Medulla oblongata (tissue), 1 donor: ENCODE data around the gene CACNG8.

Experiments used
- DNase-seq: peaks from one replicate; pipeline ENCODE4 v3.0.0-alpha.2; 2015; ENCODE audit errors: extremely low spot score

CACNG8 gene

DNA sequence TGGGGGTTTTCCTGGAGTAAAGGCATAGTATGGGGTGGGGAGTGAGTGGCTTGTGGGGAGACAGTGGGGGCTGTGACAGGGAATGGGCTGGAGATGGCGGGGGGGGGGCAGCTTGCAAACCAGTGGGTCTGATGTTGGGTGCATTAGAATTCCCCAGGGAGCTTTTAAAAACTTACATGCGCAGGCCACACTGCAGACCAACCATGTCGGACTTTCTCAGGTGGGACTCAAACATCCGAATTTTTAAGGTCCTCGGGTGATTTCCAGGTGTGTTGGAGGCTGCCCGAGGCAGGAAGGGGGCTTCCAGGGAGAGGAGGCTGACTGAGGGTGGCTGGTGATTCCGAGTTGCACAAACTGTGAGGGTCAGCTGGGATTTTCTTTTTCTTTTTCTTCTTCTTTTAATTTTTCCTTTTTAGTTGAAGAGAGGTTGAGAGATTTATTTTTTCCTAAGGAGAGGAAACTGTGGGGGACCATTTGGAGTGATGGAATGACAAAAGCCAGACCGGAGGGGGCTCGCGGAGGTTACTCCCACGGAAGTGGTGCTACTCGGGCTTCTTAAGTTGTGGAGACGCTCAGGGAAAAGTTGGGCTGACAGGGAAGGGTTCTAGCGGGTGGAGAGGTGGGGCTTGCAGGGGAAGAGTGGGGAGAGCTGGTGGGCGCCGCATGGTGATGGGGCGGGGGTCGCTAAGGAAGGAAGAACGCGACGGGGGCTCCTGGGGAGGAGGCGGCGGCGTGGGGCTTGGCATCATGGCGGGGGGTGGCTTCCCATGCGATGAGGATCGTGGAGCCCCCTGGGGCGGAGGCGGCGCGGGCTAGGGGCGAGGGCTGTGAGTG lies 997 bp upstream of the CACNG8 start:
- DNase-seq = no peak

- DNase-seq = no peak
Measured at GRCh38 chr19:53965091-53965490, 2.4 kb downstream of the CACNG8 start.

DNA sequence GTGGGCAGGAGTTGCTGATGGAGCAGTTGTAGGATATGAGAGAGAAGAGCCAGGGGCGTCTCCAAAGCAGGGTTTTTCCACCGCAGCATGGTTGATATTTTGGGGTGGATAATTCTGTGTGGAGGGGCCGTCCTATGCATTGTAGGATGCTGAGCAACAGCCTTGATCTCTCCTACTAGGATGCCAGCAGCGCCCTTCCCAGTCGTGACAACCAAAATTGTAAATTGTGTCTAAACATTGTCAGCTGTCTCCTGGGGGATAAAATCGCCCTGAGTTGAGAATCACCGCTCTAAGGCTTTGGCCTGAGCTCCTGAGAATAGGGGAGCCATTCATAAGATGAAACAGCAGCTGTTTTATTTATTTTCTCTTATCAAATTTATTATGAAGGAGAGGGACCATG lies 4.2 kb downstream of the CACNG8 start:
- no peak for DNase-seq

GRCh38 chr19:53969366-53969765 lies 6.6 kb downstream of the CACNG8 start:
- DNase-seq = no peak

GRCh38 chr19:53971673-53972072 lies 8.9 kb downstream of the CACNG8 start:
- DNase-seq = peak; percentile 36

- peak; percentile 96 for DNase-seq
Measured at GRCh38 chr19:53977429-53977990, 14.8 kb downstream of the CACNG8 start.

DNA sequence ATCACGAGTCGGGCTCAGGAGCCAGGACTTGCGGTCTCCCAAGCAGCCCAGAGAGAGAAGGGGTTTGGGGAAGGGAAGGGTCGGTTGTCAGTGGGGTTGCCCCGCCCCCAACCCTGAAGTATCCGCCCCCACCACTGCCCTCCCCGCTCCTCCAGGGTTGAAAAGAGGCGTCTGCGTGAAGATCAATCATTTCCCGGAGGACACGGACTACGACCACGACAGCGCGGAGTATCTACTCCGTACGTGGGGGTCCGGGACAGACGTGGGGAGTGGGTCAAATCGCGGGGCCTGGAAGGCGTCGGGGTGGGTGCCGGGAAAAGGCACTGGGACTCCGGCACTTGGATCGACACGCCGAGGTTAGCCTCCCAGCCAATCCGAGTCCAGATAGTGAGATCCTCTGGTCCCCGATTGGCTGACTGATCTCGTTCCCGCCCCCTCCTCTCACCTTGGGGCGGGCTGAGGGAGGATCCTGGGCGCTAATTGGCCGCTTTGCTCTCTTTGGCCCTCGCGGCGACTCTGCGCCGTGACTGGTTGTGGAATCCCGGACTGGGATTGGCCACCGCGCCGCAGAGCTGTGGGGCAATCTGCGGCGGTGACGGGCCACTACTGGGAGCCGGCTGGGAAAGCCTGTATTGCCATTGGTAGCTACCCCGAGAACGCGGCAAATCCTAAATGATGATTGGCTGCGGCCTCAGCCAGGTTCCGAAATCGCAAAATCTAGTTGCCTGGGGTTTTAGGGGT lies 15.4 kb downstream of the CACNG8 start:
- DNase-seq = peak; percentile 75

DNA sequence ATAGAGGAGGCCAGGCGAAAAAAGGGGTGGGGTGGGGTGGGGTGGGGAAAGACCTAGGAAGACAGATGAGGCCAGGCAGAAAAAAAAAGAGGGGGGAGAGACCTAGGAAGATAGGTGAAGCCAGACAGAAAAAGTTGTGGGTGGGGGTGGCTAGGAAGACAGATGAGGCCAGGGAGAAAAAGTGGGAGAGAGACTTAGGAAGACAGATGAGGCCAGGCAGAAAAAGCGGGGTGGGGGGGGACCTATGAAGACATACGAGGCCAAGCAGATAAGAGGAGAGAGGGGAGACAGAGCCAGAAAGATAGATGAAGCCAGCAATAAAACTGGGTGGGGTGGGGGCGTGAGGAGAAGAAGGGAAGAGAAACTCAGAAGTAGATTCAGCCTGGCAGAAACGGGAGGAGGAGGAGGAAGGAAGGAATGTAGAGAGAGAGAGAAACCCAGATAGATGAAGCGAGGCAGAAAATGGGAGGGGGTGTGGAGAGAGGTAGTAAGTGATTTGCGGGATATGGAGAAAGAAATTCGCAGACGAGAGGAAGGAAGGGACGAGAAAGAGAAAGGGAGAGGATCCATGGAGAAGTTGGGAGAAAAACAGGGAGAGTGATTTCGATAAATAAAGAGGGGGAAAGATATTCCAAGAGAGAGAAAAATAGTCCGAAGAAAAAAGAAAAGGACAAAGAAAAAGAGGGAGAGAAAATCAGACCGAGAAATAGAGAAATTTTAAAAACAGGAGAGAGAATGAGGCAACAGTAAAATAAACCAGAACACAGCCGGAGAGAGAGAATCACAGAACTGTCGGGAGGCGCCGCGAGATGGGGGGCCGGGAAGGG lies 16.5 kb downstream of the CACNG8 start:
- no peak for DNase-seq

DNA sequence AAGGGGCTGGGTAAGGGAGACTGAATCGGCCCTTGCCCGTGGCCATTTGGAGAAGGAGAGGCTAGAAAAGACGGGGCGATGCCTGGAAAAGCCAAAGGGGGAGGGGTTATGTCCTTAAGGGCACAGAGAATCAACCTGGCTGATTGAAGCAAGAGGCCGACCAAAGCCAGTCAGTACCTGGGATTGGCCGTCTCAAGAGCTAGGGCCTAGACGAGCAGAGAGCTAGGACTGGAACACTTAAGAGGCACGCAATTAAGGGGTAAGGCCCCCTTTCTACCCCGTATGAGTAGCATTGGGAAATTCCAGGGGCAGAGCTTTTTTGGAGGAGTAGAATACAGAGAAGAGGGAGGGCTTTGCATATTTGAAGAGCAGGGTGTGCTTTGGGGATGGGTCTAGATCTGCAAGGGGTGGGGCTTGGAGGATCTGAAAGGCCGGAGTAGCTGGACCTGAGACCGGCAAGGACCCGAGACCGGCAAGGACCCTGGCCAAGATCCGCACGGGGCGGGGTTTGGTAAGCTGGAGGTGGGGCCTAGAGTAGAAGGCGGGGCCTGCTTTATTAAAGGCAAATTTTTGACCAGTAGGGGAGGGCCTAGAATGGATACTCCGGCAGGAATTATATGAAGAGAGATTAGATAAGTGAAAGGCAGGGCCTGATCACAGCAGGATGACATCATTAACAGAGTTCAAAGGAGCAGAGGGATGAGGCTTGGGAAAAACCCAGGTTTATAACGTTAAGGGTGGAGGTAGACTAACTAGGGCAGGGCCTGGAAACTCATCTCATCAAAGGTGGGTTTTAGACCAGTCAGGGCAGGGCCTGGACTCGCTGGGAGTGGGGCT lies 18.0 kb downstream of the CACNG8 start:
- no peak for DNase-seq

- no peak for DNase-seq
Measured at GRCh38 chr19:53981376-53981951, 18.7 kb downstream of the CACNG8 start.

DNA sequence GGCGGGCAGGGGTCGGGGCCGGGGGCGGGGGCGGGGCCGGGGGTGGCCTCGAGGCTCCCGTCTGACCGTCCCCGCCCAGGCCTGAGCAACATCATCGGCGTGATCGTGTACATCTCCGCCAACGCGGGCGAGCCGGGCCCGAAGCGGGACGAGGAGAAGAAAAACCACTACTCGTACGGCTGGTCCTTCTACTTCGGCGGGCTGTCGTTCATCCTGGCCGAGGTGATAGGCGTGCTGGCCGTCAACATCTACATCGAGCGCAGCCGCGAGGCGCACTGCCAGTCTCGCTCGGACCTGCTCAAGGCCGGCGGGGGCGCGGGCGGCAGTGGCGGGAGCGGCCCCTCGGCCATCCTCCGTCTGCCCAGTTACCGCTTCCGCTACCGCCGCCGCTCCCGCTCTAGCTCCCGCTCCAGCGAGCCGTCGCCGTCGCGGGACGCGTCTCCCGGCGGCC lies 19.3 kb downstream of the CACNG8 start:
- no peak for DNase-seq

DNA sequence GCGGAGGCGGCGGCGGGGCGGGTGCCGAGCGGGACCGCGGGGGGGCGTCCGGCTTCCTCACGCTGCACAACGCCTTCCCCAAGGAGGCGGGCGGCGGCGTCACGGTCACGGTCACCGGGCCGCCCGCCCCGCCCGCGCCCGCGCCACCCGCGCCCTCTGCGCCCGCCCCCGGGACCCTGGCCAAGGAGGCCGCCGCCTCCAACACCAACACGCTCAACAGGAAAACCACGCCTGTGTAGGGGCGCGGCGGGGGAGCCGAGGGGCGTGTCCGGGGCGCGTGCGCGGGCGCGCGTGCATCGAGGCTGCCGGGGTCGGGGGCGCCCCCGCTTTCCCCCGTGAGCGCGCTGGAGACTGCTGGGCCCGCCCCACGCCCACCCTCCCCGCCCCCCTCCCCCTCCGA lies 19.9 kb downstream of the CACNG8 start:
- no peak for DNase-seq

- DNase-seq = no peak
Measured at GRCh38 chr19:53983457-53984289, 20.9 kb downstream of the CACNG8 start.

DNA sequence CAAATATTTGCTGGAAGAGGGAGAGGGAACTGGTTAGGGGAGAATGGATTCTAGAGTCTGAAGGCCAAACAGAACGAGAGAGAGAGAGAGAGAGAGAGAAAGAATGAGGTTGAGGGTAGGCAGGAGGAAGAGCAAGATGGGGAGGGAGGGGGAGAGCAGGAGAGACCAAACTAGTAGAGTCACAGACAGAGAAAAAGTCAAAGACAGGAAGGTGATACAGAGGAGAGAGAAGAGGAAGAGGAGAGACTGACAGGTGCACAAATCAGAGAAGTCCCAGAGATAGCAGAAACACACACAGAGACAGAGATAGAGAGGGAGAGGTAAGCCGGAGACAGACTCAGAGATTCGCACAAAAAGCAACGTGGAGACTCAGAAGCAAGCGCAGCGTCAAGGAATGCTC lies 23.1 kb downstream of the CACNG8 start:
- no peak for DNase-seq

- DNase-seq = no peak
Measured at GRCh38 chr19:53988981-53989380, 26.2 kb downstream of the CACNG8 start.

DNA sequence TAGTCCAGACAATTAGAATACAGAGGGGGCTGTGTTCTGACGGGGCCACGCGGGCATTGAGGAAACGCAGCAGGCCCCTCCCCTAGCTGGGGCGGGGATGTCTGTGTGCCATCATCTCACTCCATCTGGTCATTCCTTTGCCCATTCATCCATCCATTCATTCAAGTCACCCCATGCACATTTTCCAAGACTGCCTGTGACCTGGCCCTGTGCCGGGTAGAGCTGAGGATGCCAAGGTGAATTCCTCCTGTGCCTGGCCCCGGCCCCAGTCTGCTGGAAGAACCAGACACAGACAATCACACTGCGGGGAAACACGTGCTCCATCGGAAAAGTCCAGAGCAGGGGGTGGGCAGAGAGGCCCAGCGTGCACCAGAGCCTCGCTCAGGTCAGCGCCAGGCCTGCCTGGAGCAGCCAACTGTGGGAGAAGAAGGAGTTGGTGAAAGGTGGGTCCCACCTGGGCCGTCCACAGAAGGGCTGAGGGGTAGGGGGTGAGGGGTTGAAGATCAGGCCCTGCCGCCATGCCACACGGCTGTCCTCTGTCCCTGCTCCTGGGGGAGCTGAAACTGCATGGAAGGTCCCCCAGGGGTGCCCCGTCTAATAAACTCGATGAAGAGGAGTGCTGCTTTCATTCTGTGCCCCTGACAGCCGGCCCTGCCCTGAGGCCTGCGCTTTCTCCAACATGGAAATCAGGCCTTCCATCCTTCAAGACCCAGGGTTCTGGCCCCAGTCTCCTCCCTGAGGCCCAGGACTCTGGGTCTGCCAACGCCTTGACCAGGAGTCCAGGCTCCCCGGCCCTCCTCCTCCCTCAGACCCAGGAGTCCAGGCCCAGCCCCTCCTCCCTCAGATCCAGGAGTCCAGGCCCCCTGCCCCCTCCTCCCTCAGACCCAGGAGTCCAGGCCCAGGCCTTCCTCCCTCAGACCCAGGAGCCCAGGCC lies 27.1 kb downstream of the CACNG8 start:
- no peak for DNase-seq

DNA sequence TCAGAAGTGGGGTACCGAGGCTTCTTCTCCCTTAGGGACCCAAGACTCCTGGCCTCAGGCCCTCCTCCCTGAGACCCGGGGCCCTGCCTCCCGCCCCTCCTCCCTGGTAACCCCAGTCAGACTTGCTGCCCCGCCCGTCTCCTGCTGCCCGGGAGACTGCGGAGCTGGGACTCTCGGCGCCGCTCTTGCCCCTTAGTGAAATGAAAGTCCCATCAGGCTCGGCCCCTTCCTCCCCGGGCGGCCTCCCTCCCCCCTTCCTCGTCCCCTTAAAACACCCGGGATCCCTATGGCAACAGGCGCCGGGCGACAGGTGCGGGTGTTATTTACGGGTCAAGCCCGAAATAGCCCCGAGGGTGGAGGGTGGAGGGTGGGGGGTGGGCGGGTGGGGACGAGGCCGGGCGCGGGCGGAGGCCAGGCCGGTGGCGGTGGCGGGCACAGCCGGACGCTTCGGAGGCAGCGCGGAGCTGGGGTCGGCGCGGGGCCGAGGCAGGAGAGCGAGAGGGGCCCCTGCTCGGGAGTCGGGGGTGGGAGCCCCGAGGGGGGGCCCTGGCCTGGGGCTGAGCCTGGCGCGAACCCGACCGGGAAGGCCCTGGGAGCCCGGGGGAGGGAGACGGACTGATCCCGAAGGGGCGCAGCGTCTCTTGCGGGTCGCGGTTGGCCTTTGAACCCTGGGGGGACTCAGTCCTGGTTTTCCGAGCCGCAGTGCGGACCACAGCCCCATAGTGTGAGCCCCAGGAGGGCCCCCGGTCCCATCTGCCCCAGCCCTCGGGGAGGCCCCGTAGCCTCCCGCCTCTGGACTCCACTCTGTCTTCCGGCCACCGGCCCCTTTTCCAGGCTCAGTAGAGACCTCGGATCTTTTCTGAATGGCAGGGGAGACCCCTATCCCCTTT lies 28.7 kb downstream of the CACNG8 start, which contains the start of gene CACNG6:
Gene CACNG6, plus strand, starts transcription at position 414 of the 890 bp plus-strand sequence. CDS start 1,241 bp downstream, outside the sequence.
- DNase-seq = no peak
